Panc1 (cell line): Measurements from ENCODE around the gene FUT8. TPM values are rescaled to one million over a fixed set of nuclear protein-coding genes. Genes with fewer than 3 reads are reported as not detected.

Experiments
- ATAC-seq: fragments of 200-7000 bp; cut with Tn5 transposase; 2 replicates; pipeline ENCODE4 v1.9.1; 2020; ENCODE audit warnings: mild to moderate bottlenecking, moderate library complexity
- BruUV-seq: library from RNA; stranded (reverse); fragments of 400-500 nt; replicated peaks from 2 replicates; lab custom pipeline; 2021; lab: Mats Ljungman, UMichigan
- CTCF ChIA-PET: fragments of 300-600 bp; sonication (Branson Sonifier 250); formaldehyde crosslinking; loops from one replicate; lab custom pipeline; 2022; ENCODE audit warnings: antibody characterized with exemption; lab: Charles Lee
- POLR2A ChIA-PET: fragments of 300-600 bp; sonication (Branson Sonifier 250); formaldehyde crosslinking; loops from one replicate; lab custom pipeline; 2022; ENCODE audit warnings: antibody characterized with exemption; lab: Charles Lee
- DNase-seq: peaks from one replicate; pipeline ENCODE4 v3.0.0-alpha.2; 2010; ENCODE audit warnings: low read depth, low spot score
- H3K27ac ChIP-seq: 2 replicates; pipeline ENCODE4 v1.5.1; 2011; ENCODE audit warnings: mild to moderate bottlenecking, low read length, inconsistent platforms
- H3K27me3 ChIP-seq: fragments of 200-500 bp; sonication (Bioruptor generic); 2 replicates; pipeline ENCODE4 v1.6.0; 2014; ENCODE audit warnings: low read length, inconsistent platforms; ENCODE audit not compliant: control insufficient read depth, insufficient read depth
- H3K36me3 ChIP-seq: fragments of 200-500 bp; sonication (Bioruptor generic); 2 replicates; pipeline ENCODE4 v1.5.1; 2014; ENCODE audit warnings: inconsistent platforms, mild to moderate bottlenecking, low read length, moderate library complexity; ENCODE audit not compliant: control insufficient read depth, insufficient read depth
- H3K4me1 ChIP-seq: 2 replicates; pipeline ENCODE4 v1.5.1; 2011; ENCODE audit warnings: inconsistent platforms, mild to moderate bottlenecking, low read length, moderate library complexity; ENCODE audit not compliant: control insufficient read depth, insufficient read depth
- H3K4me3 ChIP-seq, 2 experiments: 2 replicates each; pipeline ENCODE4 v1.5.1; 2011 to 2012; ENCODE audit warnings: low read depth in 2 of 2, low read length in 2 of 2, mild to moderate bottlenecking in 2 of 2, inconsistent platforms in 1 of 2, moderate library complexity in 1 of 2
- H3K9me3 ChIP-seq: fragments of 200-500 bp; sonication (Bioruptor generic); 2 replicates; pipeline ENCODE4 v1.5.1; 2014; ENCODE audit warnings: low read depth, mild to moderate bottlenecking, inconsistent platforms, low read length, moderate library complexity; ENCODE audit not compliant: control insufficient read depth, insufficient read depth
- CTCF ChIP-seq: fragments of 450-650 bp; IDR thresholded peaks from 2 replicates; pipeline ENCODE4 v1.5.1; 2017; ENCODE audit warnings: mild to moderate bottlenecking
- POLR2AphosphoS5 ChIP-seq: IDR thresholded peaks from 2 replicates; pipeline ENCODE4 v1.6.1; 2012; ENCODE audit warnings: mild to moderate bottlenecking, low read depth, low read length, moderate library complexity
- SIN3A ChIP-seq: IDR thresholded peaks from 2 replicates; pipeline ENCODE4 v1.6.1; 2012; ENCODE audit warnings: low read depth, mild to moderate bottlenecking, low read length, moderate library complexity, borderline replicate concordance; ENCODE audit not compliant: insufficient read depth
- TCF7L2 ChIP-seq: IDR thresholded peaks from 2 replicates; pipeline ENCODE4 v1.6.1; 2011; ENCODE audit warnings: mild to moderate bottlenecking, low read depth, low read length, inconsistent platforms
- in situ Hi-C: cut with HindIII; loops from 2 replicates; pipeline ENCODE4 v1.10.0; 2016; ENCODE audit warnings: low sequenced_read_pairs, low pct_unique_long_range_greater_than_20kb
- intact Hi-C: fragments of 100-400 bp; cut with micrococcal nuclease; formaldehyde crosslinking; loops from one replicate; pipeline ENCODE4 v1.10.0; 2022; ENCODE audit not compliant: unreplicated experiment
- total RNA-seq: library from RNA; stranded (reverse); gene quantifications from one replicate; pipeline ENCODE4 v1.2.1, GENCODE V29; 2021; ENCODE audit not compliant: unreplicated experiment
- TF ChIP-seq, protein P1 (sequence below), 2 experiments: IDR thresholded peaks; 2 replicates each; pipeline ENCODE4 v1.6.1; 2011 to 2012; ENCODE audit warnings: low read depth in 2 of 2, control low read depth in 1 of 2, low read length in 1 of 2, mild to moderate bottlenecking in 1 of 2, moderate library complexity in 1 of 2; ENCODE audit not compliant: insufficient read depth in 1 of 2

Gene FUT8
- total RNA-seq, 1 experiment from 2014 or later, result 31.4 TPM

DNA sequence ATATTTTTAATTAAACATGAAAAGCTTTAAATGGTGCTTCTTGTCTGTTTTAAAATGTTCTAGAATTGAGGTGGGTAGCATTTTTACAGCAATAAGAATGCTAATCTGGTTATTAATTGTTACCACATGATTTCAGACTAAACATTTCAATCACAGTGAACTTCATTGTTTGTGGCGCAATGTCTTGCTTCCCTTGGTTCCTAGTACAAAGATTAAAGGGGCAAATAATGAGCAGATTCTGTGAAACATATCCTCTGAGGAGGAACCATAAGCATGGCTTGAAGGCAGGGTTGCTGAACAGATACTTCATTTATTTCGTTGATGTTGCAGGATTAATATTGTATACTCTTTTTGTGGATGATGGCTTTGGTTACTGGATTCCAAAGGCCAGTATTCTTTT is 162.1 kb downstream of the FUT8 start:
- no peaks in the 10 kb centered on the region for H3K4me1 ChIP-seq
- H3K36me3 ChIP-seq, result no peaks in the 10 kb centered on the region
- no TSS peak for BruUV-seq
- no peak overlapping the region for H3K4me3 ChIP-seq
- H3K27me3 ChIP-seq, result no peaks in the 10 kb centered on the region
- in situ Hi-C loops (no loop called here), intact Hi-C loops (no loop called here)
- POLR2A ChIA-PET, result no interaction called here
- DNase-seq (no peak), ATAC-seq (no peak)
- H3K27ac ChIP-seq, result no peak overlapping the region
- CTCF ChIA-PET, result no interaction called here
- no peaks in the 10 kb centered on the region for H3K9me3 ChIP-seq
- no peak for TF ChIP-seq POLR2AphosphoS5
- no peak for TF ChIP-seq SIN3A
- TF ChIP-seq TCF7L2, result no peak
- TF ChIP-seq, protein P1, sequence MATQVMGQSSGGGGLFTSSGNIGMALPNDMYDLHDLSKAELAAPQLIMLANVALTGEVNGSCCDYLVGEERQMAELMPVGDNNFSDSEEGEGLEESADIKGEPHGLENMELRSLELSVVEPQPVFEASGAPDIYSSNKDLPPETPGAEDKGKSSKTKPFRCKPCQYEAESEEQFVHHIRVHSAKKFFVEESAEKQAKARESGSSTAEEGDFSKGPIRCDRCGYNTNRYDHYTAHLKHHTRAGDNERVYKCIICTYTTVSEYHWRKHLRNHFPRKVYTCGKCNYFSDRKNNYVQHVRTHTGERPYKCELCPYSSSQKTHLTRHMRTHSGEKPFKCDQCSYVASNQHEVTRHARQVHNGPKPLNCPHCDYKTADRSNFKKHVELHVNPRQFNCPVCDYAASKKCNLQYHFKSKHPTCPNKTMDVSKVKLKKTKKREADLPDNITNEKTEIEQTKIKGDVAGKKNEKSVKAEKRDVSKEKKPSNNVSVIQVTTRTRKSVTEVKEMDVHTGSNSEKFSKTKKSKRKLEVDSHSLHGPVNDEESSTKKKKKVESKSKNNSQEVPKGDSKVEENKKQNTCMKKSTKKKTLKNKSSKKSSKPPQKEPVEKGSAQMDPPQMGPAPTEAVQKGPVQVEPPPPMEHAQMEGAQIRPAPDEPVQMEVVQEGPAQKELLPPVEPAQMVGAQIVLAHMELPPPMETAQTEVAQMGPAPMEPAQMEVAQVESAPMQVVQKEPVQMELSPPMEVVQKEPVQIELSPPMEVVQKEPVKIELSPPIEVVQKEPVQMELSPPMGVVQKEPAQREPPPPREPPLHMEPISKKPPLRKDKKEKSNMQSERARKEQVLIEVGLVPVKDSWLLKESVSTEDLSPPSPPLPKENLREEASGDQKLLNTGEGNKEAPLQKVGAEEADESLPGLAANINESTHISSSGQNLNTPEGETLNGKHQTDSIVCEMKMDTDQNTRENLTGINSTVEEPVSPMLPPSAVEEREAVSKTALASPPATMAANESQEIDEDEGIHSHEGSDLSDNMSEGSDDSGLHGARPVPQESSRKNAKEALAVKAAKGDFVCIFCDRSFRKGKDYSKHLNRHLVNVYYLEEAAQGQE (IDR thresholded peaks at IDR 0.05; ENCODE audit: insufficient read depth in 1 of 2, low read depth in 2 of 2, low read length in 1 of 2), result no peak
- no peak for TF ChIP-seq CTCF

DNA sequence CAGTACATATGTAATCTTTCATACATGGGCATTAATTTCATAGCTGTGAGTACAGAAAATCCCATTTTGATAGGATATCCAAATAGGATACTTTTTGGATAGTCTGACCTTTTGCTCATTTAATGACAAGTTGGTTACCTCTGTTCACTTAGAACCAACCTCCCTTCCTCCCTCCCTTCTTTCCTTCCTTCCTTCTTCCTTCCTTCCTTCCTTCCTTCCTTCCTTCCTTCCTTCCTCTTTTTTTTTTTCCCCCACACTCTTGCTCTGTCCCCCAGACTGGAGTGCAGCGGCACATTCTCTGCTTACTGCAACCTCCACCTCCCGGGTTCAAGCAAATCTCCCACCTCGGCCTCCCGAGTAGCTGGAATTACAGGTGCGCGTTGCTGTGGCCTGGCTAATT is 162.9 kb downstream of the FUT8 start:
- Histone ChIP-seq H3K9me3 (no peaks in the 10 kb centered on the region), H3K27me3 (no peaks in the 10 kb centered on the region), H3K36me3 (no peaks in the 10 kb centered on the region), H3K4me1 (no peaks in the 10 kb centered on the region), H3K27ac (no peak overlapping the region), H3K4me3 (no peak overlapping the region)
- no peak for DNase-seq
- intact Hi-C loops, result no loop called here
- TF ChIP-seq POLR2AphosphoS5, result no peak
- TF ChIP-seq, protein P1 (IDR thresholded peaks at IDR 0.05; ENCODE audit: insufficient read depth in 1 of 2, low read depth in 2 of 2, low read length in 1 of 2), result no peak
- TF ChIP-seq TCF7L2, result no peak
- no peak for TF ChIP-seq SIN3A
- TF ChIP-seq CTCF, result no peak
- ChIA-PET POLR2A (no interaction called here), CTCF (no interaction called here)
- in situ Hi-C loops, result no loop called here
- no peak for ATAC-seq
- BruUV-seq, result no TSS peak
